ENCODE measurements around the gene ALG5.

ALG5 gene

GRCh38 chr13:36999054-36999714 lies at the start of gene ALG5:
TSS of gene ALG5 (minus strand) at chr13:36999340. CDS start at chr13:36999300, 40 bp downstream.
- DNase-seq, result peak; percentile 94

GRCh38 chr13:37047846-37048245 lies 48.7 kb upstream of the ALG5 start:
- DNase-seq, result no peak

- no peak for DNase-seq
Measured at GRCh38 chr13:37047032-37047431, 47.9 kb upstream of the ALG5 start.

GRCh38 chr13:37046062-37046461 lies 46.9 kb upstream of the ALG5 start:
- no peak for DNase-seq

- DNase-seq, result no peak
Measured at GRCh38 chr13:37040789-37041188, 41.6 kb upstream of the ALG5 start.

- DNase-seq, result no peak
Measured at GRCh38 chr13:37039896-37040295, 40.8 kb upstream of the ALG5 start.

GRCh38 chr13:37037241-37037640 lies 38.1 kb upstream of the ALG5 start:
- DNase-seq, result no peak

- DNase-seq, result no peak
Measured at GRCh38 chr13:37029617-37030016, 30.5 kb upstream of the ALG5 start.

GRCh38 chr13:37027639-37028038 lies 28.5 kb upstream of the ALG5 start:
- DNase-seq, result no peak

GRCh38 chr13:37026771-37027170 lies 27.6 kb upstream of the ALG5 start:
- no peak for DNase-seq

GRCh38 chr13:37023871-37024270 lies 24.7 kb upstream of the ALG5 start:
- no peak for DNase-seq

GRCh38 chr13:37014609-37015008 lies 15.5 kb upstream of the ALG5 start:
- DNase-seq, result no peak

GRCh38 chr13:37011788-37012187 lies 12.6 kb upstream of the ALG5 start:
- DNase-seq, result no peak

- DNase-seq, result no peak
Measured at GRCh38 chr13:37011002-37011401, 11.9 kb upstream of the ALG5 start.

GRCh38 chr13:37010424-37010823 lies 11.3 kb upstream of the ALG5 start:
- DNase-seq, result no peak

GRCh38 chr13:37009692-37010091 lies 10.6 kb upstream of the ALG5 start:
- DNase-seq, result no peak

GRCh38 chr13:37001921-37002250 lies 2.7 kb upstream of the ALG5 start:
- no peak for DNase-seq

GRCh38 chr13:36998624-36999041 lies 507 bp downstream of the ALG5 start:
- peak; percentile 28 for DNase-seq

GRCh38 chr13:36997716-36998427 lies 1.3 kb downstream of the ALG5 start:
- no peak for DNase-seq

- DNase-seq, result no peak
Measured at GRCh38 chr13:36992362-36992761, 6.8 kb downstream of the ALG5 start.

- no peak for DNase-seq
Measured at GRCh38 chr13:36986462-36987240, 12.5 kb downstream of the ALG5 start.

- no peak for DNase-seq
Measured at GRCh38 chr13:36981156-36981743, 17.9 kb downstream of the ALG5 start.

- no peak for DNase-seq
Measured at GRCh38 chr13:36979361-36980050, 19.6 kb downstream of the ALG5 start.
